Renal cortex interstitium (tissue), 11 donors: Measurements from ENCODE around the gene PLAAT3. TPM values are rescaled to one million over a fixed set of nuclear protein-coding genes. Genes with fewer than 3 reads are reported as not detected.
"Not testable (repeated sequence)": the region's sequence is repeated elsewhere in the genome, so short reads cannot be mapped to it uniquely, and the experiment has no call there.

Source experiments
- DNase-seq, 11 donors: peaks; one replicate each; pipeline ENCODE4 v3.0.0-alpha.2; 2013; ENCODE audit warnings: low read depth in 9 of 11, low spot score in 4 of 11; ENCODE audit errors: extremely low read depth in 1 of 11
- polyA plus RNA-seq, 3 donors: library from polyadenylated mRNA; unstranded; fragments of 120-200 nt; gene quantifications; one replicate each; pipeline ENCODE4 v1.2.1, GENCODE V29; 2013; ENCODE audit not compliant: insufficient read length in 3 of 3

The PLAAT3 gene
- polyA plus RNA-seq, 3 donors = 17.0 to 22.2 (median 19.5) TPM

DNA sequence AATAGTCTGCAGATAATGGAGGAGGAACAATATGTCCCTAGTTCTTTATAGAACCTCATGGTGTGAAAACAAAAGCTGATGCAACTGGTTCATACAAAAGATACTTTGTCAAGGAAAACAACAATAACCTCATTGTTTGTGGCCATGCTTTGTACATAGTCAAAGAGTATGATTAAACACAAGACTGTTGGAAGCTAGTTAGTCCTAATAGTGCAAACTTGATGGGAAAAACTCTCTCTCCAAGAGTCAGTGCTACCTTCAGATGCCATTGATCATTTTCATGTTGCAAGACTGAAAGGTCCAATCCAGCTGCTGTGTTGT is 30.9 kb downstream of the PLAAT3 start:
- no peak for DNase-seq

DNA sequence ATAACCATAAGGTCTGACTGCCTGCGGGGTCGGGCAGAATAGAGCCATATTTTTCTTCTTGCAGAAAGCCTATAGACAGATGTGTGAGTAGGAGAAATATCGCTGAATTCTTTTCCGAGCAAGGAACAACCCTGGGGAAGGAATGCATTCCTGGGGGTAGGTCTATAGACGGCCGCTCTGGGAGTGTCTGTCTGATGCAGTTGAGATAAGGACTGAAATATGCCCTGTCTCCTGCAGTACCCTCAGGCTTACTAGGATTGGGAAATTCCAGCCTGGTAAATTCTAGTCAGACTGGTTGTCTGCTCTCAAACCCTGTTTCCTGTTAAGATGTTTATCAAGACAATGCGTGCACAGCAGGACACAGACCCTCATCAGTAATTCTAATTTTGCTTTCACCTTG is 33.0 kb downstream of the PLAAT3 start:
- not testable (repeated sequence) for DNase-seq

DNA sequence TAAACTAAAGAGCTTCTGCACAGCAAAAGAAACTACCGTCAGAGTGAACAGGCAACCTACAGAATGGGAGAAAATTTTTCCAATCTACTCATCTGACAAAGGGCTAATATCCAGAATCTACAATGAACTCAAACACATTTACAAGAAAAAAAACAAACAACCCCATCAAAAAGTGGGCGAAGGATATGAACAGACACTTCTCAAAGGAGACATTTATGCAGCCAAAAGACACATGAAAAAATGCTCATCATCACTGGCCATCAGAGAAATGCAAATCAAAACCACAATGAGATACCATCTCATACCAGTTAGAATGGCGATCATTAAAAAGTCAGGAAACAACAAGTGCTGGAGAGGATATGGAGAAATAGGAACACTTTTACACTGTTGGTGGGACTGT is 35.4 kb downstream of the PLAAT3 start:
- DNase-seq = not testable (repeated sequence)

DNA sequence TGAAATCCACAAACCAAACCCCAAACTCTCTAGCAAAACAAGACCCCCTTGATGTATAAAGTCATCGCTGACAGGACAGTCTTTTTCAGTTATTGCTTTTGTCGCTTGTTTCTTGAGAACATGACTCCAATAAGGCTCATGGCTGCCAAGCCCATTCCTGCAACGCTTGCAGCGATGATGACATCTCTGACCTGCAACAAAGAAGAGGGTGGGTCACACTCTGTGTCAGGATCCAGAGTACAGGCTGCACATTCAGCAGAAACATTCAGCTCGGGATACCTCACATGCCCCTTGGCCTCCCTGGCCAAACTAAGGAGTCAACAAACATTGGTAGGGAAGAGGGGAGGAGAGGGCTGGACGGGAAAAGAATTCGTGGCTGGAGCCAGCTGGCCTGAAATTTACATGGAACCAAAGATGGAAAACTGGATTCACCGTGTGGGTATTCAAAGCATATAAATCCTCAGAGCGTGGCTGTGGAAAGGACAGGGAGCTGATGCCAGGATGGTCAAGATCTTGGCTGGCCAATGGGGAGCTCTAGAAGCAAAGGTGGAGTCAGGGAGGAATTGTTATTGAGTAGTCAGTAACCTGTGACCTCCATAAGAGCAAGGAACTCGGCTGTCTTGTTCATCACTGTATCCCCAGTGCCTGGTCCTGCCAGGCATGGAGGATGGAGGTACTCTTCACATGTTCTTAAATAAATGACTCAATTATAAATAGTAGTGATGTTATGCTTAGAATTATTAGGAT is 39.2 kb downstream of the PLAAT3 start:
- no peak for DNase-seq

DNA sequence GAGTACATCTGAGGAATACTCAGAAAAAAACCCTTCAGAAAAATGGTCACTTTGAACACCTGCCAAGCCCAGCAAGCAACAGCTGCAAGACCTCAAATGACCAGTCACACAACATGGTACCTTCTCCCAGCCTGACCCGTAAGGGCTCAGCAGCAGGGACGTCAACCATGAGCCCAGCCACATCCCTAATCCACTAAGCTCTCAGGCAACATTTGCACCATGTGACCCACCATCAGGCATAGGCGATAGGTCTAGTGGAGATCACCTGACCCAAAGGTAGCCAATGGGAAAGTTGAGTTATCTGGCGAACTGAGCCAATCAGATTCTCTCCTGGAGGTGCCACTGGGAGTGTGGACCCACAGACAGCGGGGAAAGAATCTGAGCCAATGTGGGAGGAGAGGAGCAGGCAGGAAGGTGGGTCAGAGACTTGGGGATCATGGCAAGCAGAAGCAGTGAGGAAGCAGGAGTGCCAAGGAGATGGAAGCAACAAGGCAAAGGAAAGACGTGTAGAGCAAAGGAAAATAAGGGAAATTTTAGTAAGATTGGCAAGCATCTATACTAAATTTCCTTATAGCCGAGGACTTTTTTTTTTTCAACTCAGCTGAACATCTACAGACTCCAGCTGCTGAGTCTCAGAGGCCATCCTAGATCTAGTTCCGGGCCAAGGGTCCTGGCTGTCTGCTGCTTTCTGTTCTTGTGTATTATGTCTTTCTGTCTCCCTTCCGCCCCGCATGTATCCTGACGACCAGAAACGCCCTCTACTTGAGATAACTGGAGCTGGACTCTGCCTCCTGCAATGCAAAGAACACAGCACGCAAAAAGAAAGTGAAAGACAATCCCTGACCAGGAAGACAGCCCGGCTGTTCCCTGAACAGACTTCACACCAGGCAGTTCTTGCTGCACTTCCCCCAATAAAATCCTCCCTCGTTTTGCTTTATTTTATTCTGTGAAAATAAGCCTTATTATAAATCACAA is 40.1 kb downstream of the PLAAT3 start:
- DNase-seq = peak in 10 of 11 donors; percentile 29 to 67 (median 46)

DNA sequence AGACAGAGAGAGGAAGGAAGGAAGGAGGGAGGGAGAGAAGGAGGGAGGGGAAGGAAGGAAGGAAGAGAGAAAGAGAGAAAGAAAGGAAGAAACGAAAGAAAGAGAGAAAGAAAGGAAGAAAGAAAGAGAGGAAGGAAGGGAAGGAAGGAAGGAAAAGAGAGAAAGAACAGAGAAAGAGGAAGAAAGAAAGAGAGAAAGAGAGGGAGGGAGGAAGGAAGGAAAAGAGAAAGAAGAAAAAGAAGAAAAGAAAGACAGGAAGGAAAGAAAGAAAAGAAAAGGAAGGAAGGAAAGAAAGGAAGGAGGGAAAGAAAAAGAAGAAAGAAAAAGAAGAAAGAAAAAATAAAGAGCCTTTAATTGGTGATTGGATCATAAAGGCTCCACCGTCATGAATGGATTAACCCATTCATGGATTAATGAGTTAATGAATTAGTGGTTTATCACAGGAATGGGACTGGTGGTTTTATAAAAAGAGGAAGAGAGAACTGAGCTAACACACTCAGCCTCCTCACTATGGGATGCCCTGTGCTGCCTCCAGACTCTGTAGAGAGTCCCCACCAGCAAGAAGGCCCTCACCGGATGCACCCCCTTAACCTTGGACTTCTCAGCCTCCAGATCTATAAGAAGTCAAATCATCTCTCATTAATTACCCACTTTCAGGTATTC is 42.1 kb downstream of the PLAAT3 start:
- DNase-seq = no peak

DNA sequence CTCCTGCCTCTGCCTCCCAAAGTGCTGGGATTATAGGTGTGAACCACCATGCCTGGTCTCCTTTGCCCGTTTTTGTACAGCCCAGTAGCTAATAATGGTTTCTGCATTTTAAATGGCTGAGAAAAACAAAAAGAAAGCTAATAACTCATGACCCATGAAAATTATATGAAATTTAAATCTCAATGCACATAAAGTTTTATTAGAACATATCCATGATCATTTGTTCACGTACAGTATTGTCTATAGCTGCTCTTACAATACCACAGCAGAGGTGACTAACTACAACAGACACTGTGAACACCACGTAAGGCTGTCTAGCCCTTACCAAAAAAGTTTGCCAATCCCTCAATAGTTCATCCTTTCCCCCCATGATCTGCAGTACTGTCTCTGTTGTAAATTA is 44.7 kb downstream of the PLAAT3 start:
- no peak for DNase-seq

DNA sequence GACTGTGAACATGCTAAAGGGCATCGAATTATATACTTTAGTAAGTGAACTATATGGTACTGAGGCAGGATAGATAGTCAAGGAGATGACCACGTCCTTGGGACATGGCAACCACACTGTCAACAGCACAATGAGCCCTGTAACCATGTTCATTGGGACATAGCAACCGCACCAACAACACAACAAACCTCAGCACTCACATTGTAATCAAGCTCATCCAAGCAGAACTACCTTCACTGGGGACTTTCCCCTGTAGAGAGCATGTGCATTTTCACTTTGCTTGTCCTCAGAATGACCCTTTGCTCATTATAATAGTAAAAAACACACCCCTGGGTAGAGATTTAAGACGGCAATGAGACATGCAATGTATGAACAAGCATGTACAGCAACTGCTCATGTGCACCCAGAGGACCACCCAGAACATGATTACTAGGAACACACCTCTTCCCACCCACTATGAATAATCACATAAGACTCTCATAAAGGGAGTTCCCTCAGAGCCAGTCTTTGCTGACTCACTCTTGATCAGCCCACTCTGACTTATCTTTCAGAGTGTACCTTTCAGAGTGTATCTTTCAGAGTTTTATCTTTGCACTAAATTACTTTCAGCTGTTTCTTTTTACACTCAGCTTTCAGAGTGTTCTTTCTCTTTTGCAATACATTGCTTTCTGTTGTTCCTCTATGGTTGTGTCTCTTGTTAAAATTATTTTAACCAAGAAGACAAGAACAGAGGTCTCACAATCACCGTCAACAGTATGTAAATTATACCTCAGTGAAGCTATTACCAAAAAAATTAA is 47.0 kb downstream of the PLAAT3 start:
- peak; percentile 36 to 77 (median 56) for DNase-seq

DNA sequence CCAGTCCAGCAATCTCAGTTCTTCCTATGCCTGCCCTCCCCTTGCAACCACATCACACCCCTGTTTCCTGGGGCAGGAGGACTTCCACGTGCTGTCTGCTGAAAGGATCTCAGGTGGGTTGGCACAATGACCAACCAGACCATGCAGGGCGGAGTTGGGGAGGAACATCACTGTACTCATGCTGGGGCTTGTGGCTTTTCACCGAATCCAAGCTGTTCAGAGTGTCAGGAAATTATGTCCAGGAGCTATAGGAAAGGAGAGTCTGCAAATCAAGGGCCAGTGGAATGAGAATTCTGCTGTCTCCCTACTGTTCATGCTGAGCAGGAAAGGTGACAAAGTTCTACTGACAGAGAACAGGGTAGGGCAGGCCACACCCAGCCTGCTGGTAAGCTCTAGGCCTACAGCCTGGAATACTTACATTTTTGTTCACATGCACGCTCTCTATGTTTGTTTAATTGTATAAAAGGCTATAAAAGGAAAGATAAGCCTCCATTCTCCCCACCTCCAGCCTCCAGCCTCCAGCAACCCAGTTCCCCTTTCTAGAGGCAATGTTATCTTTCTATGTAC is 49.4 kb downstream of the PLAAT3 start:
- DNase-seq = no peak

DNA sequence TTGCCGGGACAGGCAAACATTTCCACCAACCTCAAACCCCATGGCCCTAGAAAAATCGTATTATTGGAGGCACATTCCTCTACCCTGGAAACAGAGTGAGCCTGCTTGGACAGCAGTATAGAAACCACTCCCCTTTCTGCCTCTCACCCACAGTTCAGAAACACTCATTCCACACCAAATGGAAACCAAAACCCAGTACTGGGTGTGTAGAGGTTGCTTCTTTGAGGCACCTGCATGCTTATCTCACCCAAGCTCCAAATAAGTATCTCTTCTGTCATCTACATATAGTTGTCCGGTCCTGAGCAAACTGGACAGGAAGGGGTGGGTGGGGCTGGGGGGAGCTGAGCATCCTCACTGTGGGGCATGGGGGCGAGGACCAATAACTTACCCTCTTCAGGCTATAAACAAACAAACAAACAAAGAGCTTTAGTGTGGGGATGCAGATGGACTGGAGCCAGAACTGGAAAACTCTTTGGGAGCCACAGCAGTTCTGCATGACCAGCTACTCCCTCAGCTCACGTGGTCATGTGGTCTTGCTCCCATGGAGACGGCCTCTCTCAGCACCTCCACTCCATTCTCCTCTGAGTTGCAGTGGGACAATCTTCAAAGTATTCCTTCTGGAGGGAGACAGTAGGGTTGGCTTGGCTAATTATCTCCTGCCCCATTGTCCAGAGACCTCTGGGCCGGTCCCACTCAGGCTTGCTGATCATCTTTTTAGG is 50.0 kb downstream of the PLAAT3 start:
- DNase-seq = peak in 6 of 11 donors; percentile 24 to 56 (median 42)

DNA sequence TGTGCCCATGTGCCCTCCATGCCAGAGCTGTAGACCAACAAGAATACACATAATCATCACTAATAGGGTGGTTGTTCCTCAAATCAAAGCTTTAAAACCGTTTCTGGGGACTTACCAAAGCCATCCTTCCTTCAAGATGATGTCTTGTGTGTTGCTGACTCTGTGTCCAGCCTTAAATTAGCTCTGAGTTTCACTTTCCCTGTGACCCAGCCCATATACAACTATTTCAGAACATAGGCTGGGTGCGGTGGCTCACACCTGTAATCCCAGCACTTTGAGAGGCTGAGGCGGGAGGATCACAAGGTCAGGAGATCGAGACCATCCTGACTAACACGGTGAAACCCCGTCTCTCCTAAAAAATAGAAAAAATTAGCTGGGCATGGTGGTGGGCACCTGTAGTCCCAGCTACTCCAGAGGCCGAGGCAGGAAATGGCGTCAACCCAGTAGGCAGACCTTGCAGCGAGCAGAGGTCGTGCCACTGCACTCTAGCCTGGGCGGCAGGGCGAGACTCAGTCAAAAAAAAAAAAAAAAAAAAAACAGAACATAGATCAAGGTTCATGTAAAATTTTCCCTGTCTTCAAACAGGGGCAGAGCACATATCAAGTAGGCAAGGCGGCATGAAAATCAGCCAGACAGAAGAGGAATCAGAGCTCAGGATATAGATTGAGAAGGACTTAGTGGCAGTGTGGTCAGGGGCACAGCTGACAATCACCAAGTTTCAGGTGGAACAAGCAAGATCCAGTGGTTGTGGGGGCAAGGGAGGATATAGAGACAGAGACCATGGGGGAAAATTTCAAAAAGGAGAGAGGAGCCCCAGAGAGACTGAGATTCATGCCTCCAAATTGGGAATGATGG is 50.8 kb downstream of the PLAAT3 start, which contains the start of gene PLAAT2:
Gene PLAAT2 (minus strand): TSS at position 179 of the 855 bp plus-strand sequence. CDS start 55 bp downstream, at position 124.
- DNase-seq = no peak

DNA sequence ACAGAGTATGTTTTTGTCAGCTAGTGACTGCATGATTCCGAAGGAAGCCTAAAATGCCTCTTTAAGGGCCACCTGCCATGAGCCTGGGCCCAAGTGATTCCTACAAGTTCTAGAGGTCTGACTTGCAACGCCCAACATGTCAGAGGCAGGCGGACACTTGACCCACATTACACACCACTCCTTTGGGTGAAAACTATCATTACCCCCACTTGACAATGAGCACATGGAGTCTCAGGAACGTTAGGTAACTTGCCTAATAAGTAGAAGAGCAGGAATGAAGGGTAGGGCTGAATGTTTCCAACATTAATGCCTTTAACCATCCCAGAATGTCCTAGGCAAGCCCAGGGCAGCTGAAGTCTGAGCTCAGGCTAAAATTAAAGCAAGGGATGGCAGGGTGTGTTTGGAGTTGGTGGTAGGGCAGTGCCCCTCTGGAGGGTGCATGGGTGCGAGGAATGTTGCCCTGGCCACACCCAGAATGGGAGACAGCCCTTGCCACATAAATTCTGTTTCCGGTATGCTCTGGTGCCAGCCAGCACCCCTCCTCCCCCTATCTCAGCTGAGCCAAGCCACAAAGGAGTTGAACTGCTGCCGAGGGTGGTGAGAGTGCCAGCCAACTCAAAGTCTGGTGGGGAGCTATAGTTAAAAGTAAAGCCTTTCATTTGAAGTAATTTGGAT is 53.6 kb downstream of the PLAAT3 start:
- DNase-seq = no peak

DNA sequence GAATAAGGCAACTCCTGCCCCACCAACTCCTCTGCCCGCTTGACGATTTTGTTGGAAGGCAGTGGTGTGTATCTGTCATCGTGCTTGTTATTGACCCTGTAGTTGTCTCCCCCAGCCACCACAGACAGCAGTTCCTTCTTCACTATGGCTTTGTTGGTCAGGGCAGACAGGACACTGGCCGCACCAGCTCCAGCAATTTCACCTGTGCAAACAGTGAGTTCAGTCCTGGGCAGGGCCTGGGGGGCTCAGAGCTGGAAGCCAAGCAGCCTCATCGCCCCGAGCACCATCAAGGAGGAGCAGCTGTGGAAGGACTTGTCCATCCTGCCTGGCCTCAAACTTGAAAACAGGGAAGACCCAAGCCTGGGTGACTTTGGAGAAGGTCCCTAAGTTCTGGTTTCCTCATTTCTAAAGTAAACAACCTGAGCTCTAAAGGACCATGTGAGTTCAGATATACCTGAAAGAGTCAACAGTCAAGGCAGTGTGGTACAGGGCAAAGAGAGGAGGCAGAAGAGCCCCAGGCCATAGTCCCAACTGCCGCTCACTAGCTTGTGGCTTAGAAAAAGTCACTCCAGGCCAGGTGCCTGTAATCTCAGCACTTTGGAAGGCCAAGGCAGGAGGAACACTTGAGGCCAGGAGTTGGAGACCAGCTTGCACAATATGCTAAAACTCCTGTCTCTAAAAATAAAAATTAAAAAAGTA is 55.6 kb downstream of the PLAAT3 start:
- DNase-seq = no peak

DNA sequence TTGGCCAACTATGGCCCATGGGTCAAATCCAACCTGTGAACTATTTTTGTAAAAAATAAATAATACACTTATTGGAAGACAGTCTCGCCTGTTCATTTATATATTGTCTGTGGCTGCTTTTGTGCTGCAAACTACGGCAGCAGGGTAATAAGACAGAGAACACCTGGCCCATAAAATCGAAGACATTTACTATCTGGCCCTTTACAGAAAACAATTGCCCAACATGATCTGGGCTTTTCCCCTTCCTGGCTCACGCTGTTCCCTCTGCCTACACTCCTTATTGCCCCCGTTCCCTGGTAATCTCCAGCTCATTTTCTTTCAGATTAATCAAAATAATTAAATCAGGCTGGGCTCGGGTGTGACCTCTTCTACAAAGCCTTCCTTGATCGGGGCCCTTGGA is 56.7 kb downstream of the PLAAT3 start:
- DNase-seq = no peak

DNA sequence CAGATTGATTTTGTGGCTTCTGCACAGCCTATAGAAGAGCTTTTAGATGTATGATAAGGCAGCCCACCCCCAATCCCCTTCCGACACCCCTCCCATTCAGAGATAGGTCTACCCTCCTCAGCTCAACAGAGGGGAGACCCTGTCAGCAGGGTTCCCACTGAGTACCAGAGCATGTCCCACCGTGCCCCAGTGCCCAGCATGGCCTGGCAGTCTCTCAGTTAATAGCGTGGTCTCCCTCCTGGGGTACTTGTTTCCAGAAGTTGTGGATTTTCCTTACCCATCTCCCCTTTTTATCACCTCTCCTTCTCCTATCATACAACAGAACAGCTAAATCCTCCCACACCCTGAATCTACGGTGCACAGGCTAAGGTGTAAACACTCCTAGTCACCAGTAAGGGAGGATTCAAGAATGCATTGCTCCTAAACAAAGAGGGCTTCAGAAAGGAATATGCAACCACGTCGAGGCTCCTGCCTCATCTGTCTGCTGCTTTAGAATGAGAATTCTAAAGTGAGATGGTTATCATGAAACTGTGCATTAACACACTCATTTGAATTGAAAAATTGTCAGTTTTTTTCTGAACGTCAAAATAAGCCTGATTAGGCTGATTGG is 57.7 kb downstream of the PLAAT3 start:
- DNase-seq = no peak

DNA sequence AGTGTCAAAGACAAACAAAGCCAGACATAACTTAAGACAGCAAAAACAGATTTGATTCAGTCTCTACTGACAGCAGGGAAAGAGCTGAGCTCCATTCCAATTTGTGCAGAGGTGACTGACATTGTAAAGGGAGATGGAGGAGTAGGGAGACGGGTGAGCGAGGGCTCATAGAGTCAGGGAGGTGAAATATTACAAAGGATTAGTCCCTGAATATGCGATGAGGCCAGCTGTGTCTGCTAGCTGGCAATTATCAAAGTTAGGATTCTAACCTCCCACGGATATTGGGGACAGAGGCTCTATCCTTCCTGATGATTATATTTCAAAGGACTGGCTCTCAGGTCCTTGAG is 59.4 kb downstream of the PLAAT3 start:
- DNase-seq = no peak
